CD4-positive, CD25-positive, alpha-beta regulatory T cell (primary cell): ENCODE data around the gene LAMTOR5. TPM values are rescaled to one million over a fixed set of nuclear protein-coding genes. Genes with fewer than 3 reads are reported as not detected.

Experiments used
- ATAC-seq, 2 donors: fragments of 150-1000 bp; cut with Tn5 transposase; one replicate each; pipeline ENCODE4 v1.10.0; 2021; ENCODE audit warnings: low read depth in 2 of 2, moderate number of reproducible peaks in 2 of 2, moderate library complexity in 1 of 2
- DNase-seq, 3 donors: peaks; one replicate each; pipeline versions ENCODE4 v3.0.0 to v3.0.0-alpha.2; 2012 to 2022; ENCODE audit warnings: mixed read lengths in 1 of 3
- H3K27ac ChIP-seq: one replicate; pipeline ENCODE4 v1.7.0; 2013; ENCODE audit warnings: mild to moderate bottlenecking, low read length; ENCODE audit not compliant: insufficient read depth, poor library complexity, severe bottlenecking
- H3K27me3 ChIP-seq: one replicate; pipeline ENCODE4 v1.7.0; 2013; ENCODE audit warnings: low read length; ENCODE audit not compliant: control insufficient read depth, insufficient read depth
- H3K36me3 ChIP-seq: one replicate; pipeline ENCODE4 v1.7.0; 2013; ENCODE audit warnings: mild to moderate bottlenecking, low read length, moderate library complexity; ENCODE audit not compliant: control insufficient read depth, insufficient read depth
- H3K4me1 ChIP-seq: 2 replicates; pipeline ENCODE4 v1.7.0; 2013; ENCODE audit warnings: mild to moderate bottlenecking, low read length; ENCODE audit not compliant: insufficient read depth, control insufficient read depth, poor library complexity, severe bottlenecking
- H3K4me3 ChIP-seq: one replicate; pipeline ENCODE4 v1.7.0; 2013; ENCODE audit warnings: low read depth, mild to moderate bottlenecking, low read length, moderate library complexity
- H3K9me3 ChIP-seq, 2 experiments: 1 replicate in 1 of 2; 2 replicates in 1 of 2; pipeline ENCODE4 v1.7.0; 2013; ENCODE audit warnings: low read length in 2 of 2, mild to moderate bottlenecking in 1 of 2, moderate library complexity in 1 of 2; ENCODE audit not compliant: control insufficient read depth in 2 of 2
- H3K27ac Mint-ChIP-seq, 3 donors: one replicate each; pipeline ENCODE4 v1.8.0; 2020 to 2022; ENCODE audit warnings: mild to moderate bottlenecking in 3 of 3, mixed read lengths in 3 of 3, moderate library complexity in 2 of 3
- H3K27me3 Mint-ChIP-seq: one replicate; pipeline ENCODE4 v1.8.0; 2022; ENCODE audit warnings: mild to moderate bottlenecking, mixed read lengths
- H3K36me3 Mint-ChIP-seq: one replicate; pipeline ENCODE4 v1.8.0; 2020; ENCODE audit warnings: mixed read lengths
- H3K4me1 Mint-ChIP-seq, 4 donors: one replicate each; pipeline ENCODE4 v1.8.0; 2020 to 2022; ENCODE audit warnings: mixed read lengths in 4 of 4, mild to moderate bottlenecking in 1 of 4
- H3K4me3 Mint-ChIP-seq, 4 donors: one replicate each; pipeline ENCODE4 v1.8.0; 2020 to 2022; ENCODE audit warnings: mild to moderate bottlenecking in 4 of 4, mixed read lengths in 4 of 4, moderate library complexity in 3 of 4
- H3K9me3 Mint-ChIP-seq, 7 donors: one replicate each; pipeline ENCODE4 v1.8.0; 2020 to 2022; ENCODE audit warnings: mixed read lengths in 7 of 7, mild to moderate bottlenecking in 3 of 7, moderate library complexity in 2 of 7
- polyA plus RNA-seq, 4 donors: library from polyadenylated mRNA; unstranded; fragments of 300-500 nt; fragmentation: Illumina TruSeq; gene quantifications; one replicate each; pipeline ENCODE4 v1.2.3, GENCODE V29; 2021
- total RNA-seq: library from RNA; stranded (reverse); gene quantifications from one replicate; pipeline ENCODE4 v1.2.3, GENCODE V29; 2022

LAMTOR5 gene
- total and polyA plus RNA-seq, 5 donors from 2014 or later = 79.3 to 409 (median 294) TPM

DNA sequence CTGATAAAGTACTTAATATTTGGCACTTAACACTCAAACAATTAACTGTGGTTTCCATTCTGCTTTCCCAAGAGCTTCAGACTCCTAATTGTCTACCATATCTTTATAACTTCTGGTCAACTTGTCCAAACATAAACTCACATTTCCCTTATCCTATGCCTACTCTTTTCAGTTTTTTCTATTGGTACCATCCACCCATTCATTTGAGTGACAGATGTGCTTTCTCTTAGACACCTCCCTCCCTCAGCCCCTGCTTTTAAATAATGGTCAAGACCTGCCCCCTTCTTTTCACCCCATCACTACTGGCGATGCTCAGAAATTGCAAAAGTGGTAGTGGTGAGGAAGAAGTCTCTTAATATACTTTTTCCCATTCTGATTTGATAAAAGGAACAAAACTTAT lies 22.1 kb downstream of the LAMTOR5 start:
- H3K4me3 Mint-ChIP-seq = no peak overlapping the region
- no peaks in the 10 kb centered on the region for H3K36me3 ChIP-seq
- no peaks in the 10 kb centered on the region for H3K36me3 Mint-ChIP-seq
- H3K27ac Mint-ChIP-seq = peak overlapping the region in 1 of 3 donors; percentile 44
- DNase-seq (no peak), ATAC-seq (no peak)
- no peaks in the 10 kb centered on the region for H3K27me3 ChIP-seq
- H3K27me3 Mint-ChIP-seq = no peaks in the 10 kb centered on the region
- H3K9me3 Mint-ChIP-seq = no peaks in the 10 kb centered on the region
- no peak overlapping the region for H3K4me3 ChIP-seq
- H3K4me1 Mint-ChIP-seq = peaks cover 4 to 14% (median 10%) of the 10 kb centered on the region in 4 donors
- no peaks in the 10 kb centered on the region for H3K4me1 ChIP-seq
- H3K9me3 ChIP-seq = no peaks in the 10 kb centered on the region
- no peak overlapping the region for H3K27ac ChIP-seq

DNA sequence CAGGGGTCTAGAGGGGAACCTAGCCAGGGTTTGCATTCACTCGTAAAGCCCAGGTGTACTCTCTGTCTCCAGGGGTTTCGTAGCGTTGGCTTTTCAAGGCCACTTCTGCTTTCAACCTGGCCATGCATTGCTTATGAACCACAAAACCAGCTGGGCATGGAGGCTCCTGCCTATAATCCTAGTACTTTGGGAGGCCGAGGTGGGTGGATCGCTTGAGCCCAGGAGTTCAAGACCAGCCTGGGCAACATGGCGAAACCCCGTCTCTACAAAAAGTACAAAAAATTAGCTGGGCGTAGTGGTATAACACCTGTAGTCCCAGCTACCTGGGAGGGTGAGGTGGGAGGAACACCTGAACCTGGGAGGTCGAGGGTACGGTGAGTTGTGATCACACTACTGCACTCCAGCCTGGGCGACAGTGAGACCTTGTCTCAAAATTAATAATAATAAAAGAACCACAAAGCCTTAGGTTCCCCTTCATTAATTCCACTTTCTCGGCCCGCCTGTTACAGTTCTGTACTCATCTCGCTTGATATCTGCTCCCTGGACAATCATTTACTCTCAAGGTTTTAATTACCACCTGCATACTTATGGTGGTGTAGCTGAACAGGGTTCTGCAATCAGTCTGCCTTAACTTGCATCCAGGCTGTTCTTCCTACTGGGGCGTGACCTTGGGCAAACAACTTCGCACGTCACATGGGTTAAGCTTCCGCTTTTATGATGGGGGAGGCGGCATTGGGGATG lies 22.7 kb downstream of the LAMTOR5 start:
- peak overlapping the region in 1 of 3 donors; percentile 48 for H3K27ac Mint-ChIP-seq
- peaks cover 4 to 14% (median 10%) of the 10 kb centered on the region in 4 donors for H3K4me1 Mint-ChIP-seq
- H3K4me3 Mint-ChIP-seq = no peak overlapping the region
- no peaks in the 10 kb centered on the region for H3K9me3 Mint-ChIP-seq
- H3K4me1 ChIP-seq = no peaks in the 10 kb centered on the region
- H3K27me3 ChIP-seq = no peaks in the 10 kb centered on the region
- no peak overlapping the region for H3K4me3 ChIP-seq
- no peak overlapping the region for H3K27ac ChIP-seq
- ATAC-seq (peak; percentile 24 to 53), DNase-seq (no peak)
- H3K36me3 Mint-ChIP-seq = no peaks in the 10 kb centered on the region
- H3K9me3 ChIP-seq = no peaks in the 10 kb centered on the region
- H3K27me3 Mint-ChIP-seq = no peaks in the 10 kb centered on the region
- H3K36me3 ChIP-seq = no peaks in the 10 kb centered on the region

DNA sequence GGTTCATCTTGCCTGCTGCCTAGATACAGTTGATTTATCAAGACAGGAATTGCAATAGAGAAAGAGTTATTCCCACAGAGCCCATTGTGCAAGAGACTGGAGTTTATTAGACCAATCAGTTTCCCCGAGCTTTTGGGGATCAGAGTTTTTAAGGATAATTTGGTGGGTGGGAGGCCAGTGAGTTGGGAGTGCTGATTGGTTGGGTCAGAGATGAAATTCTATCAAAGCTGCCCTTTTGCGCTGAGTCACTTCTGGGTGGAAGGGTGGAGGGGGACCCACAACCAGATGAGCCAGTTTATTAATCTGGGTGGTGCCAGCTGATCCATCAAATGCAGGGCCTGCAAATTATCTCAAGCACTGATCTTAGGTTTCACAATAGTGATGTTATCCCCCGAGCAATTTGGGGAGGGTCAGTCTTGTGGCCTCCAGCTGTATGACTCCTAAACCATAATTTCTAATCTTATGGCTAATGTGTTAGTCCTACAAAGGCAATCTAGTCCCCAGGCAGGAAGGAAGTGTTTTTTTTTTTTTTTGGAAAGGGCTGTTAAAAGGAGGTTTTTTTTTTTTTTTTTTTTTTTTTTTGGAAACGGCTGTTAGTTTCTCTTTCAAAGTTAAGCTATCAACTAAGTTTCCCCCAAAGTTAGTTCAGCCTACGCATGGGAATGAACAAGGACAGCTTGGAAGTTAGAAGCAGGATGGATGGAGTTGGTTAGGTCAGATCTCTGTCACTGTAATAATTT lies 24.1 kb downstream of the LAMTOR5 start:
- Mint-ChIP-seq H3K27ac (peak overlapping the region; percentile 27 to 78 (median 48)), H3K4me3 (peak overlapping the region in 2 of 4 donors; percentile 14 to 37), H3K27me3 (no peaks in the 10 kb centered on the region), H3K4me1 (peaks cover 4 to 14% (median 10%) of the 10 kb centered on the region in 4 donors), H3K9me3 (no peaks in the 10 kb centered on the region), H3K36me3 (peaks cover 5% of the 10 kb centered on the region)
- H3K4me1 ChIP-seq = no peaks in the 10 kb centered on the region
- DNase-seq = peak in 1 of 3 donors; percentile 29
- H3K4me3 ChIP-seq = peak overlapping the region; percentile 21
- H3K27ac ChIP-seq = no peak overlapping the region
- no peaks in the 10 kb centered on the region for H3K36me3 ChIP-seq
- H3K9me3 ChIP-seq = no peaks in the 10 kb centered on the region
- ATAC-seq = no peak
- H3K27me3 ChIP-seq = no peaks in the 10 kb centered on the region

DNA sequence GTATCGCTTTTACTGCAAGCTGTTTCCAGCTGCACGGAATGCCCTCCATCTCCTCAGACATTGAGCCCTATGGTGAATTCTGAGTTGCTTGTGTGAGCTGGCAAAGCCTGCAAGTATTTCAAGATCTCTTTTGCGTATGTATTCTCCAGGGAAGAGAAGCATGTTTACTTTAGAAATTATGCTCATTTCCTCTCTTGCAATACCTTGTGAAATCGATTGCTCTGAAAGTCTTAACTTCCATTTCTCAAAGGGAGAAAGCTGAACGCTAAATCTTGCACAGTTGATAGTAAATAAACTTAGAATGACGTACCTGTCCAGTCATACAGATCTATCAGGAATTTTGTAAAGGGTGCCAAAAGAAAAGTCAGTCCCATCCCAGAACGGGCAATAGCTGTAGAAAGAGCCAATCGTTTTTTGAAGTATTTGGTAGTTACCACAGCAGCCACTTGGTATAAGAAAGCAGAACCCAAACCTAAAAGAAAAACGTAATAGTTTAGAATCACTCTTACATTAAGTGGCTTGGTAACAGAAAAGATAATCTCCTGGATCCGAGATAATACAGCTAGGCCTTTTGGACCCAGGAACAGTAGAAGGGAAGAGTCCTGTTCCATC lies 26.7 kb downstream of the LAMTOR5 start:
- Histone ChIP-seq H3K27ac (no peak overlapping the region), H3K27me3 (no peaks in the 10 kb centered on the region), H3K4me3 (no peak overlapping the region), H3K36me3 (no peaks in the 10 kb centered on the region), H3K9me3 (no peaks in the 10 kb centered on the region), H3K4me1 (no peaks in the 10 kb centered on the region)
- H3K27ac Mint-ChIP-seq = no peak overlapping the region
- no peaks in the 10 kb centered on the region for H3K27me3 Mint-ChIP-seq
- no peak for ATAC-seq
- peaks cover 4 to 14% (median 9%) of the 10 kb centered on the region in 4 donors for H3K4me1 Mint-ChIP-seq
- H3K36me3 Mint-ChIP-seq = peaks cover 12% of the 10 kb centered on the region
- no peak for DNase-seq
- H3K9me3 Mint-ChIP-seq = no peaks in the 10 kb centered on the region
- no peak overlapping the region for H3K4me3 Mint-ChIP-seq

DNA sequence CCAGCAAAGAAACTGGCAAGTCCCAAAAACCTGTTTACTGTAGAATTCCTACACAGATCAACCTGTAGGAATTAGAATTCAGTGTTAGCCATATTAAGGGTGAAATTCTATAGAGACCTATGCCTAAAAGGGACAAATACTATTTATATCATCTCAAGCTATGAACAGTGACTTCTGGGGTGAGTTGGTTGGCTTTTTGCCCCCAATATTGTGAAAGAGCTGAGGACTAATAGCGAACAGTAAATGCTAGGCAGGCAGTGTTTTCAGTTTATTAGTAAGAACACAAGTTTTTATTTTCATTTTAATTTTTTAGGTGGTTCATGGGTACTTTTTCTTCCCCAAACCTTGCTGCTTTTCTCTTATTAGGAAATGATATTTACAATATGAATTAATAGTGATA lies 32.0 kb downstream of the LAMTOR5 start:
- no peaks in the 10 kb centered on the region for H3K9me3 Mint-ChIP-seq
- peaks cover 0 to 10% (median 5%) of the 10 kb centered on the region in 4 donors for H3K4me1 Mint-ChIP-seq
- H3K4me3 Mint-ChIP-seq = no peak overlapping the region
- Histone ChIP-seq H3K27me3 (no peaks in the 10 kb centered on the region), H3K4me3 (no peak overlapping the region), H3K9me3 (no peaks in the 10 kb centered on the region), H3K27ac (no peak overlapping the region), H3K4me1 (no peaks in the 10 kb centered on the region), H3K36me3 (peaks cover 15% of the 10 kb centered on the region)
- H3K27me3 Mint-ChIP-seq = no peaks in the 10 kb centered on the region
- ATAC-seq = no peak
- no peak for DNase-seq
- no peak overlapping the region for H3K27ac Mint-ChIP-seq
- peaks cover 23% of the 10 kb centered on the region for H3K36me3 Mint-ChIP-seq

DNA sequence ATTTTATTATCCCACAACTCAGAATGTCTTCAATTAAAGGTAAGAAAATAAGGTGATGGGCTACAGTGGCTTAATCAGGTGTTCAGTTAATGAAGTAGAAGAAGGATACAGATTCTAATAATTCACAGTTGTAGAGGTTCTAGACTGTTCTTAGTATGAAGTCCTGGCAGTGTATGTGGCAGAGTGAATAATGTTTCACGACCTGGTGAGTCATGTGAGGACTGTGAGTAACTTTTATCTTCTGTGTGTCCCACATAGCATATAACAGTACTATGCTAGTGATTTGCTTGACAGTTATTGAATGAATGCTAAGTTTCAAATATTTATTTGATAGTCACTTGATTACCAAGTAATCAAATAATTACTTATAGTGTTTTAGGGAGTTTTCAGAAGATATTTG lies 36.7 kb downstream of the LAMTOR5 start:
- H3K9me3 ChIP-seq = no peaks in the 10 kb centered on the region
- no peak overlapping the region for H3K4me3 ChIP-seq
- no peak for DNase-seq
- Mint-ChIP-seq H3K36me3 (peaks cover 21% of the 10 kb centered on the region), H3K27me3 (no peaks in the 10 kb centered on the region), H3K4me3 (no peak overlapping the region), H3K4me1 (peaks cover 7 to 17% (median 11%) of the 10 kb centered on the region in 4 donors), H3K9me3 (no peaks in the 10 kb centered on the region), H3K27ac (peak overlapping the region; percentile 0 to 64 (median 42))
- no peaks in the 10 kb centered on the region for H3K27me3 ChIP-seq
- H3K27ac ChIP-seq = no peak overlapping the region
- peaks cover 17% of the 10 kb centered on the region for H3K36me3 ChIP-seq
- peak; percentile 50 to 68 for ATAC-seq
- no peaks in the 10 kb centered on the region for H3K4me1 ChIP-seq

DNA sequence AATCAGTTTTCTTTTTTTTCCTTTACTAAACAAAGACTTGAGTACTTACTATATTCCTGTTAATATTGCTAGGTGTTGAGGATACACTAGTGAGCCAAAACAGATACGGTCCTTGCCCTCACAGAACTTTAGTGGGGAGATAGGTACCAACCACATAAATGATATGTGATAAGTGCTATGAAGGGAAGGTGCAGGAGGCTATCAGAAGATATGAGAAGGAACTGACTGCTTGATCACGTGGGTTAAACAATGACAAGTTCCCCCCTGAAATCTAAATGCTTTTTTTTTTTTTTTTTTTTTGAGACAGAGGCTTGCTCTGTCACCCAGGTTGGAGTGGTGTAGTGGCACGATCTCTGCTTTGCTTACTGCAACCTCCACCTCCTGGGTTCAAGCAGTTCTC lies 43.3 kb downstream of the LAMTOR5 start:
- Mint-ChIP-seq H3K4me3 (no peak overlapping the region), H3K4me1 (peaks cover 11 to 22% (median 17%) of the 10 kb centered on the region in 4 donors), H3K27ac (peak overlapping the region in 1 of 3 donors; percentile 0), H3K9me3 (no peaks in the 10 kb centered on the region), H3K27me3 (no peaks in the 10 kb centered on the region), H3K36me3 (peaks cover 33% of the 10 kb centered on the region)
- Histone ChIP-seq H3K4me3 (no peak overlapping the region), H3K36me3 (peaks cover 20% of the 10 kb centered on the region), H3K27me3 (no peaks in the 10 kb centered on the region), H3K27ac (no peak overlapping the region), H3K4me1 (no peaks in the 10 kb centered on the region), H3K9me3 (no peaks in the 10 kb centered on the region)
- DNase-seq = no peak
- ATAC-seq = no peak
